HG03520 (cell line): ENCODE data around the gene BUD23.
"Not testable (repeated sequence)": the region's sequence is repeated elsewhere in the genome, so short reads cannot be mapped to it uniquely, and the experiment has no call there.

Source experiments
- ATAC-seq: cut with Tn5 transposase; IDR thresholded peaks from one replicate; pipeline ENCODE4 v1.9.1; 2021; ENCODE audit warnings: mild to moderate bottlenecking, moderate library complexity; ENCODE audit not compliant: unreplicated experiment

BUD23 gene

GRCh38 chr7:73683056-73683787, at the start of gene BUD23, which contains the start of gene DNAJC30:
TSS of gene BUD23 (plus strand) at chr7:73683597. CDS start at chr7:73683626, 29 bp downstream.
TSS of gene DNAJC30 (minus strand) at chr7:73683453. CDS start at chr7:73683423, 30 bp downstream.
- peak; percentile 90 for ATAC-seq

GRCh38 chr7:73633844-73634243, 49.6 kb upstream of the BUD23 start:
- ATAC-seq = no peak

- no peak for ATAC-seq
Observed at GRCh38 chr7:73635428-73636200, 47.8 kb upstream of the BUD23 start.

- no peak for ATAC-seq
Observed at GRCh38 chr7:73638911-73639310, 44.5 kb upstream of the BUD23 start.

GRCh38 chr7:73642834-73643233, 40.6 kb upstream of the BUD23 start:
- no peak for ATAC-seq

GRCh38 chr7:73644688-73645286, 38.6 kb upstream of the BUD23 start:
- no peak for ATAC-seq

- ATAC-seq = no peak
Observed at GRCh38 chr7:73645643-73646174, 37.7 kb upstream of the BUD23 start.

- no peak for ATAC-seq
Observed at GRCh38 chr7:73646785-73647724, 36.3 kb upstream of the BUD23 start.

- no peak for ATAC-seq
Observed at GRCh38 chr7:73647725-73648592, 35.4 kb upstream of the BUD23 start.

- no peak for ATAC-seq
Observed at GRCh38 chr7:73648593-73649332, 34.6 kb upstream of the BUD23 start.

GRCh38 chr7:73649576-73649975, 33.8 kb upstream of the BUD23 start:
- no peak for ATAC-seq

- ATAC-seq = no peak
Observed at GRCh38 chr7:73650524-73650923, 32.9 kb upstream of the BUD23 start.

GRCh38 chr7:73652541-73652949, 30.9 kb upstream of the BUD23 start:
- no peak for ATAC-seq

- not testable (repeated sequence) for ATAC-seq
Observed at GRCh38 chr7:73655309-73655708, 28.1 kb upstream of the BUD23 start.

GRCh38 chr7:73659983-73660382, 23.4 kb upstream of the BUD23 start:
- ATAC-seq = no peak

GRCh38 chr7:73660594-73660993, 22.8 kb upstream of the BUD23 start:
- ATAC-seq = not testable (repeated sequence)

- ATAC-seq = no peak
Observed at GRCh38 chr7:73663033-73663432, 20.4 kb upstream of the BUD23 start.

- peak; percentile 87 for ATAC-seq
Observed at GRCh38 chr7:73667344-73668102, 15.9 kb upstream of the BUD23 start, which contains the start of gene VPS37D. TSS of gene VPS37D (plus strand) at chr7:73667831. CDS start at chr7:73667959, 128 bp downstream.
